Endothelial cell of umbilical vein (primary cell): ENCODE measurements around the gene CAPNS2. TPM values are rescaled to one million over a fixed set of nuclear protein-coding genes. Genes with fewer than 3 reads are reported as not detected.

Experiments
- BruUV-seq: library from RNA; stranded (reverse); fragments of 400-500 nt; replicated peaks from 2 replicates; lab custom pipeline; 2021; lab: Mats Ljungman, UMichigan
- CTCF ChIA-PET: fragments of 300-600, 350-600 bp; sonication (Branson Sonifier 250); formaldehyde crosslinking; loops from one replicate; lab custom pipeline; 2021; ENCODE audit warnings: antibody characterized with exemption, inconsistent platforms; lab: Charles Lee
- POLR2A ChIA-PET: fragments of 300-600, 350-600 bp; sonication (Branson Sonifier 250); formaldehyde crosslinking; loops from one replicate; lab custom pipeline; 2021; ENCODE audit warnings: antibody characterized with exemption, inconsistent platforms; lab: Charles Lee
- DNase-seq: peaks from one replicate; pipeline ENCODE4 v3.0.0-alpha.2; 2011; ENCODE audit warnings: low read depth, low spot score
- FAIRE-seq: peaks from 2 replicates; lab custom pipeline; 2011; peaks lifted over from hg19 to GRCh38; lab: Jason Lieb, UNC
- H2AFZ ChIP-seq: 2 replicates; pipeline ENCODE4 v1.6.0; 2012; ENCODE audit warnings: low read depth, low read length, control low read depth, inconsistent platforms
- H3K27ac ChIP-seq: 2 replicates; pipeline ENCODE4 v1.5.1; 2011; ENCODE audit warnings: low read depth, mild to moderate bottlenecking, control low read depth, low read length, moderate library complexity; ENCODE audit not compliant: insufficient read depth
- H3K27me3 ChIP-seq, 2 experiments: 2 replicates each; pipeline versions ENCODE4 v1.6.0 to v1.6.1; 2011; ENCODE audit warnings: low read length in 2 of 2, mixed read lengths in 1 of 2; ENCODE audit not compliant: control insufficient read depth in 2 of 2, insufficient read depth in 2 of 2
- H3K36me3 ChIP-seq, 2 experiments: 2 replicates in 1 of 2; 3 replicates in 1 of 2; pipeline ENCODE4 v1.5.1; 2011; ENCODE audit warnings: low read length in 2 of 2, mild to moderate bottlenecking in 1 of 2, moderate library complexity in 1 of 2; ENCODE audit not compliant: control insufficient read depth in 2 of 2, insufficient read depth in 2 of 2; ENCODE audit errors: extremely low read depth in 1 of 2
- H3K4me1 ChIP-seq: 3 replicates; pipeline ENCODE4 v1.5.1; 2011; ENCODE audit warnings: mild to moderate bottlenecking, low read length; ENCODE audit not compliant: control insufficient read depth, insufficient read depth; ENCODE audit errors: extremely low read depth
- H3K4me2 ChIP-seq: 2 replicates; pipeline ENCODE4 v1.6.1; 2011; ENCODE audit warnings: low read length, control low read depth, mixed read lengths; ENCODE audit not compliant: insufficient read depth
- H3K4me3 ChIP-seq, 3 experiments: fragments of 200-600 bp in 1 of 3; sonication (generic), shearing (Covaris generic) in 1 of 3; replicated peaks in 1 of 3; 2 replicates each; pipeline ENCODE4 v1.5.1; 2011 to 2016; ENCODE audit warnings: control low read depth in 3 of 3, low read length in 3 of 3, mild to moderate bottlenecking in 2 of 3, inconsistent platforms in 1 of 3, low read depth in 1 of 3, moderate library complexity in 1 of 3; ENCODE audit not compliant: insufficient read depth in 1 of 3
- H3K79me2 ChIP-seq: 2 replicates; pipeline ENCODE4 v1.6.0; 2012; ENCODE audit warnings: low read length, inconsistent platforms; ENCODE audit not compliant: control insufficient read depth, insufficient read depth
- H3K9ac ChIP-seq: replicated peaks from 2 replicates; pipeline ENCODE3; 2011; ENCODE audit warnings: low read length, control low read depth; ENCODE audit not compliant: insufficient read depth; ENCODE audit errors: extremely low read depth
- H3K9me1 ChIP-seq: replicated peaks from 3 replicates; pipeline ENCODE4 v1.6.0; 2011; ENCODE audit warnings: mild to moderate bottlenecking, low read length; ENCODE audit not compliant: control insufficient read depth, insufficient read depth; ENCODE audit errors: extremely low read depth
- H3K9me3 ChIP-seq: replicated peaks from 2 replicates; pipeline ENCODE4 v1.5.1; 2012; ENCODE audit warnings: low read length, inconsistent platforms; ENCODE audit not compliant: control insufficient read depth, insufficient read depth
- H4K20me1 ChIP-seq: replicated peaks from 2 replicates; pipeline ENCODE3; 2011; ENCODE audit warnings: mild to moderate bottlenecking, low read length; ENCODE audit not compliant: control insufficient read depth, insufficient read depth; ENCODE audit errors: extremely low read depth
- EZH2 ChIP-seq: IDR thresholded peaks from 2 replicates; pipeline ENCODE4 v1.6.1; 2012; ENCODE audit warnings: borderline replicate concordance, low read depth, mild to moderate bottlenecking, moderate library complexity, low read length, inconsistent platforms; ENCODE audit not compliant: severe bottlenecking
- FOS ChIP-seq: IDR thresholded peaks from 2 replicates; pipeline ENCODE4 v1.6.1; 2011; ENCODE audit warnings: mild to moderate bottlenecking, low read length, moderate library complexity, borderline replicate concordance; ENCODE audit not compliant: insufficient read depth
- GATA2 ChIP-seq: IDR thresholded peaks from 2 replicates; pipeline ENCODE4 v1.7.0; 2011; ENCODE audit warnings: low read depth, mild to moderate bottlenecking, moderate library complexity, mixed read lengths, low read length; ENCODE audit not compliant: insufficient read length, insufficient read depth
- JUN ChIP-seq: IDR thresholded peaks from 2 replicates; pipeline ENCODE4 v1.6.1; 2011; ENCODE audit warnings: borderline replicate concordance, low read depth; ENCODE audit not compliant: insufficient read length, insufficient read depth
- MYC ChIP-seq: IDR thresholded peaks from one replicate; pipeline ENCODE4 v1.6.1; 2011; ENCODE audit warnings: mild to moderate bottlenecking, low read depth, low read length
- POLR2A ChIP-seq: IDR thresholded peaks from 2 replicates; pipeline ENCODE4 v1.6.1; 2012; ENCODE audit warnings: low read depth, mild to moderate bottlenecking, control low read depth, low read length
- POLR2AphosphoS5 ChIP-seq: IDR thresholded peaks from 2 replicates; pipeline ENCODE4 v1.6.1; 2012; ENCODE audit warnings: low read depth, mild to moderate bottlenecking, control low read depth, low read length, moderate library complexity; ENCODE audit not compliant: insufficient read depth
- dilution Hi-C: fragments of 300-500 bp; cut with MboI; formaldehyde crosslinking; loops from one replicate; pipeline ENCODE4 v1.15.0; 2019; ENCODE audit warnings: low sequenced_read_pairs; ENCODE audit not compliant: extremely low pct_ligation_motif_present
- intact Hi-C: fragments of 100-400 bp; cut with micrococcal nuclease; formaldehyde crosslinking; loops from one replicate; pipeline ENCODE4 v1.10.0; 2022
- polyA plus RNA-seq, 4 experiments: library from polyadenylated mRNA; depleted of rRNA in 3 of 4; stranded (reverse) in 3 of 4; unstranded in 1 of 4; fragments of >200 nt; gene quantifications; 2 replicates each; pipeline versions ENCODE4 v1.2.1 to v1.2.3, GENCODE V29; 2011 to 2012; ENCODE audit warnings: missing spikeins in 1 of 4
- total RNA-seq: library from RNA; stranded (reverse); gene quantifications from 2 replicates; pipeline ENCODE4 v1.2.3, GENCODE V29; 2021
- TF ChIP-seq, protein P1 (sequence below), 2 donors: IDR thresholded peaks; 1 replicate in 1 of 2; 2 replicates in 1 of 2; pipeline ENCODE4 v1.5.1; 2011; ENCODE audit warnings: low read length in 2 of 2, mild to moderate bottlenecking in 2 of 2, moderate library complexity in 2 of 2, control low read depth in 1 of 2, inconsistent platforms in 1 of 2, low read depth in 1 of 2; ENCODE audit not compliant: insufficient read depth in 1 of 2; ENCODE audit errors: extremely low read depth in 1 of 2
- TF ChIP-seq, protein P2 (sequence below): IDR thresholded peaks from 2 replicates; pipeline ENCODE4 v1.6.1; 2011; ENCODE audit not compliant: insufficient read depth, insufficient read length

Gene CAPNS2
- total and polyA plus RNA-seq, 2 donors (not counting 3 experiments of a cell fraction or from before 2014, with no cell fraction given), result 1.4 to 3.2 TPM

DNA sequence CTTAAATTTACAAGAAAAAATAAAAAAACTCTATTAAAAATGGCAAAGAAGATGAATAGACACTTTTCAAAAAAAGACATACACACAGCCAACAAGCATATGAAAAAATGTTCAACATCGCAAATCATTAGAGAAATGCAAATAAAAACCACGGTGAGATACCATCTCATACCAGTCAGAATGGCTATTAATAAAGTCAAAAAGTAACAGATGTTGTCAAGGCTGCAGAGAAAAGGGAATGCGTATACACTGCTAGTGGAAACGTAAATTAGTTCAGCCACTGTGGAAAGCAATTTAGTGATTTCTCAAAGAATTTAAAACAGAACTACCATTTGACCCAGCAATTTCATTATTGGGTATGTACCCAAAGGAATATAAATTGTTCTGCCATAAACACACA lies 31.4 kb downstream of the CAPNS2 start:
- TF ChIP-seq EZH2, result no peak
- no peak for TF ChIP-seq MYC
- TF ChIP-seq, protein P1, sequence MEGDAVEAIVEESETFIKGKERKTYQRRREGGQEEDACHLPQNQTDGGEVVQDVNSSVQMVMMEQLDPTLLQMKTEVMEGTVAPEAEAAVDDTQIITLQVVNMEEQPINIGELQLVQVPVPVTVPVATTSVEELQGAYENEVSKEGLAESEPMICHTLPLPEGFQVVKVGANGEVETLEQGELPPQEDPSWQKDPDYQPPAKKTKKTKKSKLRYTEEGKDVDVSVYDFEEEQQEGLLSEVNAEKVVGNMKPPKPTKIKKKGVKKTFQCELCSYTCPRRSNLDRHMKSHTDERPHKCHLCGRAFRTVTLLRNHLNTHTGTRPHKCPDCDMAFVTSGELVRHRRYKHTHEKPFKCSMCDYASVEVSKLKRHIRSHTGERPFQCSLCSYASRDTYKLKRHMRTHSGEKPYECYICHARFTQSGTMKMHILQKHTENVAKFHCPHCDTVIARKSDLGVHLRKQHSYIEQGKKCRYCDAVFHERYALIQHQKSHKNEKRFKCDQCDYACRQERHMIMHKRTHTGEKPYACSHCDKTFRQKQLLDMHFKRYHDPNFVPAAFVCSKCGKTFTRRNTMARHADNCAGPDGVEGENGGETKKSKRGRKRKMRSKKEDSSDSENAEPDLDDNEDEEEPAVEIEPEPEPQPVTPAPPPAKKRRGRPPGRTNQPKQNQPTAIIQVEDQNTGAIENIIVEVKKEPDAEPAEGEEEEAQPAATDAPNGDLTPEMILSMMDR (IDR thresholded peaks at IDR 0.05; ENCODE audit: extremely low read depth in 1 of 2, insufficient read depth in 1 of 2, low read depth in 1 of 2, low read length in 2 of 2), result no peak
- TF ChIP-seq POLR2A, result no peak
- no peak for TF ChIP-seq JUN
- TF ChIP-seq POLR2AphosphoS5, result no peak
- no peak for TF ChIP-seq FOS
- no peak for TF ChIP-seq GATA2
- TF ChIP-seq, protein P2, sequence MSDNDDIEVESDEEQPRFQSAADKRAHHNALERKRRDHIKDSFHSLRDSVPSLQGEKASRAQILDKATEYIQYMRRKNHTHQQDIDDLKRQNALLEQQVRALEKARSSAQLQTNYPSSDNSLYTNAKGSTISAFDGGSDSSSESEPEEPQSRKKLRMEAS, result no peak
- dilution Hi-C loops, result no loop called here
- intact Hi-C loops, result no loop called here

More for the DNA sequence above, 31.4 kb downstream of the CAPNS2 start:
- Histone ChIP-seq H3K4me1 (no peaks in the 10 kb centered on the region), H3K27me3 (no peaks in the 10 kb centered on the region), H3K4me3 (no peak overlapping the region), H3K36me3 (no peaks in the 10 kb centered on the region), H3K9me1 (no peaks in the 10 kb centered on the region), H3K9ac (no peak overlapping the region), H3K79me2 (no peaks in the 10 kb centered on the region), H3K9me3 (no peaks in the 10 kb centered on the region), H2AFZ (no peak overlapping the region), H3K4me2 (no peak overlapping the region), H4K20me1 (no peaks in the 10 kb centered on the region), H3K27ac (no peak overlapping the region)
- DNase-seq, result no peak
- BruUV-seq, result no TSS peak
- ChIA-PET CTCF (no interaction called here), POLR2A (no interaction called here)
- no peak for FAIRE-seq
